GM12878 (cell line): ENCODE results near the gene PAX3. TPM values are rescaled to one million over a fixed set of nuclear protein-coding genes. Genes with fewer than 3 reads are reported as not detected.

Experiments used
- ATAC-seq: fragments of 200-7000 bp; cut with Tn5 transposase; 3 replicates; pipeline ENCODE4 v1.9.1; 2020; ENCODE audit warnings: mild to moderate bottlenecking, moderate library complexity
- BruUV-seq: library from RNA; stranded (reverse); fragments of 400-500 nt; replicated peaks from 2 replicates; lab custom pipeline; 2021; lab: Mats Ljungman, UMichigan
- CTCF ChIA-PET: fragments of 300-600 bp; sonication (Branson Sonifier 250); formaldehyde crosslinking; extraction: SDS; loops from one replicate; lab custom pipeline; 2021; ENCODE audit warnings: inconsistent platforms; lab: Yijun Ruan, JAX
- POLR2A ChIA-PET: fragments of 350-600 bp; formaldehyde crosslinking; extraction: SDS; loops from one replicate; lab custom pipeline; 2021; ENCODE audit warnings: inconsistent platforms; lab: Charles Lee
- RAD21 ChIA-PET: fragments of 300-600 bp; sonication (Branson Sonifier 250); formaldehyde crosslinking; loops from one replicate; lab custom pipeline; 2023; ENCODE audit warnings: antibody characterized with exemption; ENCODE audit not compliant: unreplicated experiment; lab: Charles Lee
- SMC1A ChIA-PET: fragments of 300-600 bp; sonication (Branson Sonifier 250); formaldehyde crosslinking; loops from one replicate; lab custom pipeline; 2023; ENCODE audit not compliant: unreplicated experiment, uncharacterized antibody; lab: Charles Lee
- DNase-seq: peaks from one replicate; pipeline ENCODE4 v3.0.0-alpha.2; 2011; ENCODE audit warnings: low read depth, low spot score
- FAIRE-seq: peaks from 3 replicates; lab custom pipeline; 2011; peaks lifted over from hg19 to GRCh38; lab: Jason Lieb, UNC
- H2AFZ ChIP-seq: 2 replicates; pipeline ENCODE4 v1.6.0; 2011; ENCODE audit warnings: low read depth, low read length, control low read depth; ENCODE audit not compliant: control insufficient read depth
- H3K27ac ChIP-seq: 2 replicates; pipeline ENCODE4 v1.5.1; 2011; ENCODE audit warnings: control low read depth; ENCODE audit not compliant: control insufficient read depth, insufficient read depth
- H3K27me3 ChIP-seq, 2 experiments: replicated peaks in 1 of 2; 2 replicates each; pipeline versions ENCODE4 v1.6.0 to v1.6.1; 2011; ENCODE audit warnings: low read length in 1 of 2; ENCODE audit not compliant: control insufficient read depth in 2 of 2, insufficient read depth in 2 of 2
- H3K36me3 ChIP-seq, 2 experiments: 2 replicates each; pipeline ENCODE4 v1.5.1; 2011; ENCODE audit warnings: low read length in 1 of 2; ENCODE audit not compliant: control insufficient read depth in 2 of 2, insufficient read depth in 2 of 2
- H3K4me1 ChIP-seq: 2 replicates; pipeline ENCODE4 v1.6.1; 2011; ENCODE audit warnings: mild to moderate bottlenecking, low read length, moderate library complexity, mixed read lengths; ENCODE audit not compliant: control insufficient read depth, insufficient read depth
- H3K4me2 ChIP-seq: 2 replicates; pipeline ENCODE4 v1.6.0; 2011; ENCODE audit warnings: control low read depth; ENCODE audit not compliant: control insufficient read depth, insufficient read depth
- H3K4me3 ChIP-seq: fragments of 200-600 bp; sonication (generic); 2 replicates; pipeline ENCODE4 v1.5.1; 2016
- H3K79me2 ChIP-seq: 2 replicates; pipeline ENCODE4 v1.6.0; 2011; ENCODE audit warnings: low read length; ENCODE audit not compliant: control insufficient read depth, insufficient read depth
- H3K9ac ChIP-seq: 2 replicates; pipeline ENCODE4 v1.8.0; 2011; ENCODE audit warnings: low read length, control low read depth, mixed read lengths; ENCODE audit not compliant: control insufficient read depth, insufficient read depth
- H3K9me3 ChIP-seq: replicated peaks from 3 replicates; pipeline ENCODE4 v1.5.1; 2011; ENCODE audit warnings: mild to moderate bottlenecking, low read length; ENCODE audit not compliant: control insufficient read depth, insufficient read depth
- H4K20me1 ChIP-seq: 2 replicates; pipeline ENCODE4 v1.6.0; 2011; ENCODE audit not compliant: control insufficient read depth, insufficient read depth
- ATF3 ChIP-seq: IDR thresholded peaks from 2 replicates; pipeline ENCODE4 v1.6.1; 2011; ENCODE audit warnings: low read depth, mild to moderate bottlenecking, low read length, moderate library complexity, borderline replicate concordance; ENCODE audit errors: extremely low read depth
- BHLHE40 ChIP-seq, 2 experiments: fragments of 450-650 bp in 1 of 2; IDR thresholded peaks; 2 replicates each; pipeline ENCODE4 v1.6.1; 2011 to 2017; ENCODE audit warnings: low read depth in 2 of 2, borderline replicate concordance in 1 of 2, improper control_type of control experiment in 1 of 2, low read length in 1 of 2, mild to moderate bottlenecking in 1 of 2
- CHD1 ChIP-seq: IDR thresholded peaks from 2 replicates; pipeline ENCODE4 v1.6.1; 2012; ENCODE audit warnings: low read depth, low read length, improper control_type of control experiment
- ETV6 ChIP-seq, 2 experiments: fragments of 450-650 bp in 1 of 2; IDR thresholded peaks in 1 of 2; conservative IDR thresholded peaks in 1 of 2; 2 replicates each; pipeline ENCODE4 v1.6.1; 2014; ENCODE audit warnings: antibody characterized with exemption in 1 of 2, borderline replicate concordance in 1 of 2, low read depth in 1 of 2, mild to moderate bottlenecking in 1 of 2, moderate library complexity in 1 of 2
- EZH2 ChIP-seq: IDR thresholded peaks from 2 replicates; pipeline ENCODE4 v1.6.1; 2012; ENCODE audit warnings: low read depth, mild to moderate bottlenecking, control low read depth, inconsistent platforms, low read length, borderline replicate concordance; ENCODE audit not compliant: control insufficient read depth
- HSF1 ChIP-seq: fragments of 150-350 bp; IDR thresholded peaks from 2 replicates; pipeline ENCODE4 v1.6.1; 2014; ENCODE audit warnings: mild to moderate bottlenecking, low read depth, low read length
- IKZF1 ChIP-seq: fragments of 450-650 bp; conservative IDR thresholded peaks from 2 replicates; pipeline ENCODE4 v1.6.1; 2017; ENCODE audit warnings: antibody characterized with exemption, mild to moderate bottlenecking
- IKZF2 ChIP-seq, 2 experiments: fragments of 450-650 bp; IDR thresholded peaks; 2 replicates each; pipeline ENCODE4 v1.6.1; 2017; ENCODE audit warnings: mild to moderate bottlenecking in 2 of 2, moderate library complexity in 2 of 2
- MLLT1 ChIP-seq: fragments of 450-650 bp; IDR thresholded peaks from 2 replicates; pipeline ENCODE4 v1.6.1; 2016; ENCODE audit warnings: mild to moderate bottlenecking
- MYB ChIP-seq: fragments of 150-350 bp; IDR thresholded peaks from 2 replicates; pipeline ENCODE4 v1.6.1; 2014; ENCODE audit warnings: mild to moderate bottlenecking, low read depth, low read length, borderline replicate concordance
- NFIC ChIP-seq: IDR thresholded peaks from 2 replicates; pipeline ENCODE4 v1.6.1; 2012; ENCODE audit warnings: low read depth, mild to moderate bottlenecking, inconsistent platforms, low read length, moderate library complexity
- NFYA ChIP-seq: IDR thresholded peaks from 2 replicates; pipeline ENCODE4 v1.6.1; 2011; ENCODE audit warnings: low read depth, mild to moderate bottlenecking, low read length, improper control_type of control experiment, borderline replicate concordance
- POLR2AphosphoS5 ChIP-seq: IDR thresholded peaks from 2 replicates; pipeline ENCODE4 v1.6.1; 2011; ENCODE audit warnings: mild to moderate bottlenecking, low read length, inconsistent platforms
- POU2F2 ChIP-seq: IDR thresholded peaks from 3 replicates; pipeline ENCODE4 v1.6.1; 2011; ENCODE audit warnings: low read depth, mild to moderate bottlenecking, low read length, borderline replicate concordance
- SIN3A ChIP-seq: IDR thresholded peaks from 2 replicates; pipeline ENCODE4 v1.6.1; 2012; ENCODE audit warnings: low read depth, low read length, improper control_type of control experiment
- TCF12 ChIP-seq: IDR thresholded peaks from 2 replicates; pipeline ENCODE4 v1.6.1; 2011; ENCODE audit warnings: low read depth, mild to moderate bottlenecking, low read length
- TCF7 ChIP-seq: IDR thresholded peaks from 2 replicates; pipeline ENCODE4 v1.6.1; 2014; ENCODE audit warnings: antibody characterized with exemption, borderline replicate concordance
- WGBS: methylation state at CpG from one replicate; pipeline ENCODE4 v1.1.6; 2016; ENCODE audit warnings: low lambda C conversion rate; ENCODE audit not compliant: insufficient replicate concordance, insufficient coverage; ENCODE audit errors: missing lambda C conversion rate; 5-methylcytosine and 5-hydroxymethylcytosine counted together
- in situ Hi-C: fragments of 300-500 bp; cut with MboI; formaldehyde crosslinking; loops from 9 replicates; pipeline ENCODE4 v1.14.3; 2018; ENCODE audit warnings: mixed read lengths
- intact Hi-C: fragments of 100-400 bp; cut with micrococcal nuclease; formaldehyde crosslinking; loops from one replicate; pipeline ENCODE4 v1.14.2; 2022; ENCODE audit not compliant: unreplicated experiment
- polyA plus RNA-seq, 11 experiments: library from polyadenylated mRNA; depleted of rRNA in 4 of 11; unstranded in 6 of 11; stranded (reverse) in 5 of 11; fragments of >200 nt; fragmentation: Nextera tagmentation in 4 of 11; fragmentation: Illumina TruSeq in 1 of 11; extraction: Ambion mirVana in 4 of 11; extraction: Trizol in 1 of 11; gene quantifications; 1 replicate in 1 of 11; 2 replicates in 10 of 11; pipeline versions ENCODE4 v1.2.1 to v1.2.3, GENCODE V29; 2011 to 2016; ENCODE audit warnings: inconsistent platforms in 2 of 11, missing spikeins in 2 of 11, low read depth in 1 of 11
- total RNA-seq, 4 experiments: library from RNA; depleted of rRNA in 3 of 4; stranded (reverse); fragments of >200 nt in 3 of 4; fragmentation: Illumina TruSeq in 1 of 4; extraction: Trizol in 1 of 4; gene quantifications; 2 replicates each; pipeline versions ENCODE4 v1.2.1 to v1.2.3, GENCODE V29; 2013 to 2021

Gene PAX3
- total and polyA plus RNA-seq, 10 of the 15 experiments (the other 5 are each of a cell fraction or from before 2014, with no cell fraction given) = not detected

- Histone ChIP-seq H3K27ac (no peak overlapping the region), H3K27me3 (no peaks in the 10 kb centered on the region), H3K4me3 (no peak overlapping the region), H3K4me1 (no peaks in the 10 kb centered on the region), H3K4me2 (no peak overlapping the region), H3K79me2 (no peaks in the 10 kb centered on the region), H4K20me1 (no peaks in the 10 kb centered on the region), H3K36me3 (no peaks in the 10 kb centered on the region), H3K9me3 (no peaks in the 10 kb centered on the region), H2AFZ (no peak overlapping the region), H3K9ac (no peak overlapping the region)
- ATAC-seq (no peak), DNase-seq (no peak), FAIRE-seq (no peak)
- no peak for TF ChIP-seq POLR2AphosphoS5
- no peak for TF ChIP-seq BHLHE40 (IDR thresholded peaks at IDR 0.05; ENCODE audit: borderline replicate concordance in 1 of 2, low read depth in 2 of 2, low read length in 1 of 2)
- no peak for TF ChIP-seq MYB
- TF ChIP-seq TCF7 = no peak
- no peak for TF ChIP-seq ETV6 (conservative IDR thresholded peaks at IDR 0.05 in 1 of 2, IDR thresholded peaks at IDR 0.05 in 1 of 2; ENCODE audit: borderline replicate concordance in 1 of 2, low read depth in 1 of 2)
- no peak for TF ChIP-seq NFYA
- no peak for TF ChIP-seq NFIC
- no peak for TF ChIP-seq MLLT1
- TF ChIP-seq CHD1 = no peak
- TF ChIP-seq ATF3 = no peak
- no peak for TF ChIP-seq TCF12
- TF ChIP-seq IKZF2 (IDR thresholded peaks at IDR 0.05) = no peak
- no peak for TF ChIP-seq EZH2
- TF ChIP-seq POU2F2 = no peak
- TF ChIP-seq SIN3A = no peak
- TF ChIP-seq IKZF1 = no peak
- no peak for TF ChIP-seq HSF1
- CTCF ChIA-PET = no interaction called here
- in situ Hi-C loops (no loop called here), intact Hi-C loops (no loop called here)
- RAD21 ChIA-PET = no interaction called here
- 0% methylated on average over 3 of the region's 3 CpGs for WGBS
- no TSS peak for BruUV-seq
- SMC1A ChIA-PET = no interaction called here
- POLR2A ChIA-PET = no interaction called here
Measured at GRCh38 chr2:222176890-222177289, 121.9 kb downstream of the PAX3 start.
